Suppressor macrophage treated with lipopolysaccharide for 4 hours (primary cell): ENCODE results near the gene MED27.
A peak's percentile ranks its signal among the peaks of the same experiment; 100 is the strongest.
"Not testable (repeated sequence)": the region's sequence is repeated elsewhere in the genome, so short reads cannot be mapped to it uniquely, and the experiment has no call there.

Experiments used
- DNase-seq: peaks from one replicate; pipeline ENCODE4 v3.0.0-alpha.2; 2020

Gene MED27

DNA sequence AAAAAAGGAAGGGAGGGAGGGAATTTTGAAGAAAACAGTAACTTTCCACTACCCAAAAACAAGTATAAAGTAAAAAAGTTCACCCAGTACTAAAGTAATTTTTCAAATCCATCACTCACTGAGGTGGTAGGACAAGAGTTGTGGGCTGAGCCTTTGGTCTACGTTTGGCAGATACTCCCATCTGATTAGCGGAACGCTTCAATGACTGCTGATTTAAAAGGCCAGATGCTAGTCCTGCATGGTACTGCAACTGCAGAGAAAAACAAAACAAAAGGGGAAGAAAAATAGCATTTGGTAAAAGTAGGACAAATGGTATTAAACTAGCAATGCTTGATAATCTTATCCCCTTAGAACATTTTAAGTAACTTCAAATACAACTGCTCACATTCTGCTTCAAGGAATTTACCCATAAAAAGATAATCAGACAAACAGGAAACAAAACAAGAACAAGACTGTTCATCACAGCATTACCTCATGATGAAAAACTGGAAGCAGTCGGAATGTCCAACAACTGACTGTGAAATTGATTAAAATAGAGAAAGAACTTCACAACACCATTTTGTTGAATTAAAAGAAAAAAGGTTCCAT is 65.4 kb downstream of the MED27 start:
- DNase-seq = no peak

DNA sequence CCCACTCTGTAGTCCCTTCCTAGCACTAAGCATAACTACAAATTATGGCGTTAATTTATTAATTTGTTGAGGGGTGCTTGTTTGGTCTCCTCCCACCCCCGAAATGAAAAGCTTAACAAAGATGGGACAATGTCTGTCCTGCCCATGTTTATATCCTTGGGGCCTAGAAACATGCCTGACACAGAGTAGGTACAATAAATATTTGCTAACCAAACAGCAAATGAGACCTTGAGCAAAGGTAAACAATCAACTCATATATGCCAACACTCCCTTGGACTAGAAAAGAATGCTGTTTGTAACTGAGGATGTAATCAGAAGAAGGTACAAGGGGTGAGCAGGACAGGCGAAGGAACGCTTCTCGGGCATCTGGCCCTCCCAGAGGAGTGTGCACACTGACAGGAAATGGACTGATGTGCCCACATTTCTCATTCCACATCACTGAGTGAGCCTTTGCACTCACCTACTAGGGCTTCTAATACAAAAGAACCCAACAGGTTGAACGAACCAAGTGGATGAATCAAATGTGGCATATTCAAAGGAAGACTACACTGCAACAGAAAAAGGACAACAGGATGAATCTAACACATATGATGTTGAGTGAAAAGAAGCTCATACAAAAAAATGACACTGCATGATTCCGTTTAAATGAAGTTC is 66.8 kb downstream of the MED27 start:
- DNase-seq = no peak

DNA sequence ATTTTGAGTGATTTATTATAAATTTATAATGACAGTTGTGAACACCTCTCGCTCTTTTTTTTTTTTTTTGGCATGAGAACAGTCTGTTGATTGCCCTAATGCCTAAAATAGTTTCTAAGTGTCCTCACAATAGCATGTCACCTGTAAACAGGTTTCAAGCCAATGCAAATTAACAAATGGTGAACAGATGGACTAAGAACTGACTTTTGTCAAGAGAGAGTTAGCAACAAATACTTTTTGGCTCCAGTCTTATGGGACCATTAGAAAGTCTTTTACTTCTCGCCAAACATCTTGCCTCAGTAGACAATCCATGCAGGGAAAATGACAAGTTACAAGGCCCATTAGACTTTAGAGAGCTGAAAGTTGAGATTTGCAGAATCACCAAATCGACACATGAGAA is 67.8 kb downstream of the MED27 start:
- no peak for DNase-seq

DNA sequence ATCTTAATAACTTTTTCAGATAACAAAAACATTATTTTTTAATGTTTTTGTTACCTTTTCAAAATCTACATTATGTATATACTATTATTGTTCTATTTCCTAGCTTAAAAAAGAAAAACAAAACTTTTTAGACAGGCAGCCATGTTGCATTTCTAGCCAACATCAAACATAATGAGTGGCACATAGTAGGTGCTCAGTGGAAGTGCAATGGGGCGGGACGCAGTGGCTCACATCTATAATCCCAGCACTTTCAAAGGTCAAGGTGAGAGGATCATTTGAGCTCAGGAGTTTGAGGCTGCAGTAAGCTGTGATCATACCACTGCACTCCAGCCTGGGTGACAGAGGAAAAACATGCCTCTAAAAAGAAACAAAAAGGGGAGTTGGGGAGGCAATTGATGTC is 68.4 kb downstream of the MED27 start:
- no peak for DNase-seq

DNA sequence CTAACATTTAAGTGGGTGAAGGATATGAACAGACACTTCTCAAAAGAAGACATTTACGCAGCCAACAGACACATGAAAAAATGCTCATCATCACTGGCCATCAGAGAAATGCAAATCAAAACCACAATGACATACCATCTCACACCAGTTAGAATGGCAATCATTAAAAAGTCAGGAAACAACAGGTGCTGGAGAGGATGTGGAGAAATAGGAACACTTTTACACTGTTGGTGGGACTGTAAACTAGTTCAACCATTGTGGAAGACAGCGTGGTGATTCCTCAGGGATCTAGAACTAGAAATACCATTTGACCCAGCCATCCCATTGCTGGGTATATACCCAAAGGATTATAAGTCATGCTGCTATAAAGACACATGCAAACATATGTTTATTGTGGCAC is 69.5 kb downstream of the MED27 start:
- not testable (repeated sequence) for DNase-seq

DNA sequence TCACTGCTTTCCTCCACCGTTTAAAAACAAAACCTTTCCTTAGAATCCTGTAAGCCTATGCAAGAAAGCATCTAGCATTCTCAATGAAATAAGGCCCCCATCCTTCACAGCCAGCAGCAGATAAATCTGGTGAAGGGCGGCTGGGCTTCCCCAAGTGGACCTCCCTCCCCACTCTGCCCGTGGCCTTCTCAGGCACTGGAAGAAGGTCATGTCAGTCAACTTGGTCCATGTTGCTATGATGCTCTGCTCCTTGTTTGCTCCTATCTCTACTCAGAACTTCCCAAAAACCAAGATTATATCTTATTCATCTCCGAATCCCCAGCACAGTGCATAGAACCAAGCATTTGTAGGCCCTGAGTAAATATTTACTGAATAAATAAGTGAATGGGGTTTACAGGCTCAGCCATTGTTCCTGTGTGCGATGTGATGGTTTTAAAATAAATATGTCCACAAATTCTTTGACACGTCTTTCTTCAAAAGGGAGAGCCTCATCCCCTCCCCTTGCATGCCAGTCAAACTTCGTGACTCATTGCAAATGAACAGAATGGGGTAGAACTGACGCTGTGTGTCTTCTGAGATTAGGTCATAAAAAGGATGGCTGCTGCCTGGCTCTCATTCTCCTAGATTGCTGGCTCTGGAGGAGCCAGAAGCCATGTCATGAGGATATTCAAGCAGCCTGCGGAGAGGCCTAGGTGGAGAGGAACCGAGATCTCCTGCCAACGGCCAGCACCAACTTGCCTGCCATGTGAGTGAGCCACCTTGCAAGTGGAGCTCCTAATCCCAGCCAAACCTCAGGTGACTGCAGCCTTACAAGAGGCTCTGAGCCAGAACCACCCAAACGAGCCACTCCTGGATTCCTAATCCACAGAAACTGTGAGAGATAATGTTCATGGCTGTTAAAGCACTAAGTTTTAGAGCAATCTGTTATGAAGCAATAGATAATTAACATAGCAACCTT is 70.5 kb downstream of the MED27 start:
- DNase-seq = no peak

DNA sequence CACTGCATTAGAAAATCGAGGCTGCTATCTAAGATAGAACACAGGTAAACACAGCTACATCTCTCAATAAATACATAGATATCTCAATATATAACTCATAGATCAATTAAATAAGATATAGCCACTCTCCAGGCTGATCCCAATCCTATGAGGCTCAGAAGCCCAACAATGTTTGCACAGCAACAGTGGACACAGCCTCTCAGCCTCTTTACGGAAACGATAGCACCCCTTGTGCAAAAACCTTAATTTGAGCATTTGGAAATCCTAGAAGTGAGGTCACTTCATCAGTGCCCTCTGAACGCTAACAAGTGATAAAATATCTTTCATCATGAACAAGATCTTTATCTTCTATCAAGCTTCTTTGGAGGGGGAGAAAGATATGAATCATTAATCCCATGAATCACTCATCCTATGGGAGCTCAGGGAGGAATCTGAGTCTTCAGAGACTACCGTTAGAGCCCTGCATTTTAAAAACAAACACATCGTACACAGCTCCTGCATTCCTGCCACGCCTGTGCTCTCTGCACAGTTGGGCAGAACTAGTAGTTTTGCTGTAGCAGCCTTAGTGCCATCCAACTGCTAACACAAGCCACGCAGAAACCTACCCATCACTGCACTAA is 71.4 kb downstream of the MED27 start:
- DNase-seq = no peak

DNA sequence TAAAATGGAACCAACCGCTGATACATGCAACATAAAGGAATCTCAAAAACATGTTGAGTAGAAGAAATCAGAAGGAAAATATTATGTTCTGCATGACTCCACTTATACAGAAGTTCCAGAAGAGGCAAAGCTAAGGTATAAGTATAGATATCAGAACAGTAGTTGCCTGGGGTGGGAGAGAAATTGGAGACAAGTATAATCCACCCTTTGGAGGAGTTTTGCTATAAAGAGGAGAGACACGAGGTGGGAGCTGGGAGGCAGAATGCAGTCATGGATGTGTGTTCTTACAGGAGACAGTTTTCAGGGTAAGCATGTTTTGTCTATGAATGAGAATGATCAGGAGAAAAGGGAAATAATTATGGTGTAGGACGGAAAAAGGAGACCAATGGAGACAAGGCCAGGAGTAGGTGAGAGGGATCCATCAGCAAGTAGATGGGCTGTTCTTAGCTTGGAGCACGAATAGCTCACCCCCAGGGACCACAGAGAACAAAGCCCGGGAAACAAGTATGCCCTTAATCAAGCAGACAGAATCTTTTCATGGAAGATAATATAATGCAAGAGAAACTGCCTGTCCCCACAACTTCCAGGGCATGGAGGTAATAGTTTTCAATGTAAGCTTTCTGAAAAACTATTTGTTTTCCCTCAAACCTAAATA is 72.2 kb downstream of the MED27 start:
- no peak for DNase-seq

DNA sequence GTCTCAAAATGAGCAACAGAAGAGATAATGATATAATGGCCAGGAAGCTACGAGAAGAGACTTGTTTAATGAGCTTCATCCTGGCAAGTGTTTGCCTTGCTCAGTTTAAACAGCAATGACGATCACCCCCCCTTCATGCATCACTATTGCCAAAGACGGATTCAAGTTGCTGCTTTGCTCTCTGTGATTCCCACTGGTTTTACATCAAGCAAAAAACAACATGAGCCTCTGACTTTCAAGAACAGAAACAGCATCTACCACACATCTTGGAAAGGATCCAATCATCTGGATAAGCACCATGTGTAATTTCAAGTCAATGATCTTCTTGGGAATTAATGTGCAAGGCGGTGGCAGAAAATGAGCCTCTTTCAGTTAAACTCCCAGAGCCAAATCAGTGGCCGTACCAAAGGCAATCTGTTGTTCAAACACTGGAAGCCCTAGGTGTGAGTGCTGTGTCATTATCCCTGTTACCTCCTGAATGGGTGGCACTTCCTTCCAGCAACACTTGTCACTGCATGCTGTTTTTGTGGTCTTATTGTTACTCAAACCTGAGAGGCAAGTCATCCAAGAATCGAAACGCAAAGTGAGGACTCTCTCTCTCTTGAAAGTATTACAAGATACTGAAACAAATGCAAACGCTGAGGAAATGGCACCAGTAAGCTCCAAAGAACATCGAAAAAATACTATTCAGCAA is 72.8 kb downstream of the MED27 start:
- DNase-seq = peak; percentile 43

DNA sequence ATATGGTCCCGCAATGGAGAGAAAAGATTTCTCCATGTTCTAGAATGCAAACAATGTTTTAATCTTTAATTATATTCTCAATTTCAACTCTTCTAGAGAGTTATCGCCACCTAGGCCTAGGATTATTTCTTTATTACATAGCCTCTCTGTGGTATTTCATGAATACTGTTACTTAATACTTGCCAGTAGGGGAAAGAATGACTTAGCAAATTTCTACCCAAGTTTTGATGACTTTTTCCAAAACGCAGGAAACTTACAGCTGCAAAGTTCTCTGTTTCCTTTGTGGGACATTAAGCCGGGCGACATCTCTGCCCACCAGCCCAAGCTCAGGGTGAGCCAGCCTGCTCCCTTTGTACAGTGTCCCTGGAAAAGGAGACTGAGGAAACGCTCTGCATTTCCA is 73.8 kb downstream of the MED27 start:
- peak; percentile 23 for DNase-seq

DNA sequence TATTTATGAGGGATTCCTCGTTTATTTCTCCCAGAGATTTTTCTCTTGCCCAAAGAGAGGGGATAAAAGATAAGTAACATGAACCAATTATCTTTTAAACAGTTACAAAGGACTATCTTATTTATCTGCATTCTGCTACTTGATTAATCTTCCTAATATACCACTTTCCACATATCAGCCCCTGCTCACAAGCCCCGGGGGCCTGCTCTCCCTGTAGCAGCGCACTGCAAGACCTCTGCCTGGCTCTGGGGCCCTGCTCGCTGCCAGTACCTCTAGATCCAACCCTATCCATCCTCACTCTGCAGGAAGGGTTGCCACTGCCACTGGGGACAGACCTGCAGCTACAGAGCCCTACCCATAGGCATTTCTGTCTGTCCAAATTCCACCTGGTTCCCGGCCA is 75.3 kb downstream of the MED27 start:
- no peak for DNase-seq

DNA sequence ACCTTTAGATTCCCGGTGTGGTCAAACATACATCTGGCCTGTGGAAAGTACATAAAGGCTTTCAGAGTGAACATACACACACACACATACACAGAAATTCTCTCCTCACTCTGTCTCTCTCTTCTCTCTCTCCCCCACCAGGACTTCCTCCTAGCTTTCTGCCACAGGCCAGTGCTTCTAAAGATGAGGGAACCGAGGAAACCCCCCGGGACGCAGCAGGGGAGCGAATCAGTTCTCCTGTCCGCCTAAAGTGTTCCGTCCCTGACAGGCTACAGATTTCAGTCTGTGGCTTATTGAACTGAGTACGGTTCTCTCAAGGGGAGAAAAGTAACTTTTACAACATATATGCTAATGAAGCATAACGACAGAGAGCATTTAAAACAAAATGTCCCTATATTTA is 75.8 kb downstream of the MED27 start:
- peak; percentile 61 for DNase-seq

DNA sequence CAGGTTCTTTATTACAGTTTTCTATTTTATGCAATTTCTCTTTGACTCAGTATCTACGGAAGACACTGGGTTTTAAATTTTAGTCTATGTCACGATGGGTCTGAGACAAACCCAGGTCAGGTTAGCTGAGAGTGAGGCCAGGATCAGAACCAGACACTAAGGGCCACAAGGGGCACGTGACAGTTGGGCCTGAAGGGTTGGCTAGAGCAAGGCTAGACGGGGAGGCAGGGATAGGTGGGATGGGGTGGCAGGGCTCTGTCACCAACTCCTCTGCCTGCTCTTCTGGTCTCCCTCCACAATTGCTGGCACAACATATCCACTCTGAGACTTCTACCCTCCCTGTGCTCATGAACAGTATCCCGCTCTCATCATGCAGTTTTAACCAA is 76.4 kb downstream of the MED27 start:
- DNase-seq = no peak

DNA sequence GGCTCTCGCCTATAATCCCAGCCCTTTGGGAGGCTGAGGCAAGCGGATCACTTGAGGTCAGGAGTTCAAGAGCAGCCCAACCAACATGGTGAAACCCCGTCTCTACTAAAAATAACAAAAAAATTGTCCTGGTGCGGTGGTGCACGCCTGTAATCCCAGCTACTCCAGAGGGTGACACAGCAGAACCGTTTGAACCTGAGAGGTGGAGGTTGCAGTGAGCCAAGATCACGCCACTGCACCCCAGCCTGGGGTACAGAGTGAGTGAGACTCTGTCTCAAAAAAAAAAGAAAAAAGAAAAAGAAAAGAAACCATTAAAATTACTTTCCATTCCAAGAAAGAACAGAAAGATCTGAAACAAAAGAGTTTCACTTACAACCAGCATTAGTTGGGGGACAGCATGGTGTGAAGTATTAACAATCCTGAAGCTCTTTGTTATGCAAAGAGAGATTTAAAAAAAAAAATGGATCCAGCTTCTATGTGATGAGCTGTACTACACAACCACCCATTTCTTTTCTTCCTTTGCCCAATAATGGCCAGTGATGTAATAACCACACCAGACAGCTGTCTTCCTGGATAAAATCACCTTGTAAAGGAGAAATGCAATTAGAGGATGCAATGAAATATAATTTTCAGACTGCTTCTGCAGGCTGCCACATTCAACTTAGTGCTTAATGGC is 76.9 kb downstream of the MED27 start:
- peak; percentile 9 for DNase-seq

DNA sequence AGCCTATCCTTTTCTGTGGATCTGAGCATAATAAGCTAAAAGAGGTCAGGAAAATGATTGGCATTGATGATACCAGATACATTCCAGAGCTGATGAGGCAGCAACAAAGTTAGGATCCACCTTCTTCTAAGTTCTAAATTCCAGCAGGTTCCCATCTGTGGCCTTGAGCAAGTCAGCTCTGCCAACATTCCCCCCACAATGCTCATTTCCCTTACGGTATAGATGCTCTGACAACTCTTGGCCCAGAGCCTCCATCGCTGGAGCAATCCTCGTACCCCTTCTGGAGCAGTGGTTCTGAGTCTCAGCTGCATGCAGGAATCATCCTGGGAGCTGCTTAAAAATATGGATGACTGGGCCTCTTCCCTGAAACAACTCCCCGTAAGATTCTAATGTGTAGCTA is 78.1 kb downstream of the MED27 start:
- no peak for DNase-seq

DNA sequence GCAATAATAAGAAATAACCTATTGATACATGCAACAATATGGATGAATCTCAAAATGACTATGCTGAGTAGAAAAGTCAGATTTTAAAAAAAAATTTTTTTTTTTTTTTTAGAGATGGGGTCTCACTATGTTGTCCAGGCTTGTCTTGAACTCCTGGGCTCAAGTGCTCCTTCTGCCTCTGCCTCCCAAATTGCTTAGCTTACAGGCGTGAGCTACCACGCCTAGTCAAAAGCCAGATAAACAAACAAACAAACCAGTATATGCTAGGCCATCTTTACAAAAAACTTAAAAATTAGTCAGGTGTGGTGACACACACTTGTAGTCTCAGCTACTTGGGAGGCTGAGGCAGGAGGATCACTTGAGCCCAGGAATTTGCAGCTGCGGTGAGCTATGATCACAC is 79.0 kb downstream of the MED27 start:
- DNase-seq = no peak

DNA sequence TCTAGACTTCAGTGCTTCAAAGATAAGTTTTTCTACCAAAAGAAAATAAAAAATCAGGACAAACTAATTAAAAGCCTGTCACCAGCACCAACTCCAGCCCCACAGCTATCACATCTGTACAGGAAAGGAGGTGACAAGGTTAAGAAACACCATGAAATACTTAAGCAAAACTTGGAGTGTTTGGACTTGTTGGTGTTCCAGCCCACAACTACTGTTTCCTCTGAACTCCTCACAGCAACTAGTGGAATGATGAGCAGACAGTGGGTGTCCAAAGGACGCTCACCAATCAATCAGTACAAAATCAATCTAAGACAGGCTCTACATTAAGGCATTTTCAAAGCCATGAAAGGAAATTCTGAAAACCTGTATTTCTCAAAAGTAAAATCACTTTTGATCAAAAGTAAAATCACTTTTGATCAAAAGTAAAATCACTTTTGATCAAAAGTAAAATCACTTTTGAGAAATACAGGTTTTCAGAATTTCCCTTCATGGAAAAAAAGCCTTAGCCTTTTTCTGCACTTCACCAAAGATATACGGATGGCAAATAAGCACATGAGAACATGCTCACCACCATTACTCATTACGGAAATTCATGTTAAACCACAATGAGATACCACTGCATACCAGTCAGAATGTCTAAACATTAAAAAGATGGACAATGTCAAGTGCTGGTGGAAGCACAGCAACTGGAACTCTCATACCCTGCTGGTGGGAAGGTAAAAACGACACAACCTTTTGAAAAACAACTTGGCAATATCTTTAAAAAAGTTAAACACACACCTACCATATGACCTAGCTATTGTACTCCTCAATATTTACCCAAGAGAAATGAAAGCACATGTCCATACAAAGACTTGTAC is 79.7 kb downstream of the MED27 start:
- DNase-seq = peak; percentile 27

DNA sequence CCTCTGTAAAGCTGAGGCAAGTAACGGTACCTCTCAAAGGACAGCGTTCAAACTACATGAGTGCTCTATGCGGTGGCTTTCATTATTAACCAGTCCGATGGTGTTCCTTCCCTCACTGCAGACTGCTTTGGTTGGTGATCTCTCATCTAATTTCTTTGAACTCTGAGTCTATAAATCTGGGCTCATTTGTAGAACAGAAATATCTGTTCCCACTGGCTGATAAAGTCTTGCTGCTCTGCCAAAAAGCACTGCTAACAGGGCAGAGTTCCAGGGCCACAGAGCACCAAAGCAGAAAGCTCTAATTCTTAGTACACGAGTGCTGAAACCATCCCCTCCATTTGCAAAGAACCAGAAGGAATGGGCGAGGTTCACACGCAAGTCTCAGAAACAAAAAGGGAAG is 81.9 kb downstream of the MED27 start:
- DNase-seq = no peak

DNA sequence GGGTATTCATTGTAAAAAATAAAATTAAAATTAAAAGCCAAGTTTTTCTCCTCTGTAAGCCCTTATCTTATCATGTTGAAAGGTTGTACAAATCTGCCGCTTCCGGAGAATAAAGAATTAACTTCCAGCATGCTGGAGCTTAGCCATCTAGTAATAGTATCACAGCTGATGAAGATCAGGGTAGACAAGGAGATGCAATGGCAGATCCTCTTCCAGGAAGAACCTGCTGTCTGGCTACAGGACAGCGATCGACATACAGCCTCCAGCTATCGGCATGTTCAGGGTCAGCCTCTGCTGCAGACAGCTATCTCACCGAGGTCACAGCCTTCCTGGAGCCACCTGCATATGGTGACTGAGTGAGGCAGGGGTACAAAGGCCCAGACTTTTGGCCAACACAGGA is 82.6 kb downstream of the MED27 start:
- DNase-seq = no peak

DNA sequence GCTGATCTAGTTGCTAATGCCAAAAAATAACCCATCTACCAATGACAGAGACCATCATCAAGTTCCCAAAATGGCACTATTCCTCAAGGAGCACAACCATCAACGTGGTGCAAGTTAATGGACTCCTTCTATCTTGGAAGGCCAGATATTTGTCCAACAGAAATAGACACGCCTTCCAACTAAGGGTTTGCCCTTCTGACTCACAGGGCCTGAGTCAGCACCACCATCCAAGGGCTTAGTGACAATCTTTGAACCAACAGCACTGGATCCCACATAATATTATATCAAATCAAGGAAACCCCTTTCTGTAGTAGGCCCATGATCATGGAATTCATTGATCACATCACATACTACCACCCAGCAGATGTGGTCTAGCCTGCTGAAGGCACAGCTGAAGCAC is 84.3 kb downstream of the MED27 start:
- DNase-seq = no peak
